ENCODE data around the gene ITGA2B. TPM values are rescaled to one million over a fixed set of nuclear protein-coding genes. Genes with fewer than 3 reads are reported as not detected.
"Not testable (repeated sequence)": the region's sequence is repeated elsewhere in the genome, so short reads cannot be mapped to it uniquely, and the experiment has no call there.

Gene ITGA2B
- total and polyA plus RNA-seq, 2 donors (not counting 1 experiment from before 2014, with no cell fraction given): 0.10 to 0.66 TPM

DNA sequence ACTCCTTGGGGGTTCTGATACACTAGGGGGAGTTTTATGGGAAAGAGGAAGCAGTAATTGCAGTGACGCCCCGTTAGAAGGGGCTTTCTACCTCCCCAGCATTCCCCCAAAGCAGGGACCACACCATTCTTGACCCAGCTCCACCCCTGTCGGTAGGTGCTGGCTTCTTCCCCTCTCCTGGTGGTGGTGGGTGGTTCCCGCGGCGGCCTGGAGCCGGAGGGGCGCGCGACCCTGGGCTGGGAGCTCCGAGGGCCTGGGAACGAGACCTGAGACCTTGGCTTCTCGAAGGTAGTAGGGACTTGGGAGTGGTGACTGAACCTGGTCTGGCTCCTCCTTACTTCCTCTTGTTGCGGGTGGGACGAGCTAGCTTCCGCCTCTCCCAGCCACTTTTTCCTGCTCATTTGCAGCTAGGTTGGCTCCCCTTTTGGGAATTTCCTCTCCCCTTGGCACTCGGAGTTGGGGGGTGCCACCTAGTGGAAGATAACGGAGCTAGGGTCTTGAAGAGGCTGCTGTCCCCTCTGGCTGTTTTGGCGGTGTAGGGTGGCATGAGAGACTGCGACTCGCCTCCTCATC lies 43.9 kb downstream of the ITGA2B start:
- peak; percentile 51 to 58 for DNase-seq (ENCODE audit: low read depth in 2 of 2)
- H3K9me3 ChIP-seq (ENCODE audit: control insufficient read depth, insufficient read depth, low read depth, low read length): no peaks in the 10 kb centered on the region
- H4K20me1 ChIP-seq (ENCODE audit: control insufficient read depth, extremely low read depth, insufficient read depth, low read length): no peaks in the 10 kb centered on the region
- TF ChIP-seq, protein P1, sequence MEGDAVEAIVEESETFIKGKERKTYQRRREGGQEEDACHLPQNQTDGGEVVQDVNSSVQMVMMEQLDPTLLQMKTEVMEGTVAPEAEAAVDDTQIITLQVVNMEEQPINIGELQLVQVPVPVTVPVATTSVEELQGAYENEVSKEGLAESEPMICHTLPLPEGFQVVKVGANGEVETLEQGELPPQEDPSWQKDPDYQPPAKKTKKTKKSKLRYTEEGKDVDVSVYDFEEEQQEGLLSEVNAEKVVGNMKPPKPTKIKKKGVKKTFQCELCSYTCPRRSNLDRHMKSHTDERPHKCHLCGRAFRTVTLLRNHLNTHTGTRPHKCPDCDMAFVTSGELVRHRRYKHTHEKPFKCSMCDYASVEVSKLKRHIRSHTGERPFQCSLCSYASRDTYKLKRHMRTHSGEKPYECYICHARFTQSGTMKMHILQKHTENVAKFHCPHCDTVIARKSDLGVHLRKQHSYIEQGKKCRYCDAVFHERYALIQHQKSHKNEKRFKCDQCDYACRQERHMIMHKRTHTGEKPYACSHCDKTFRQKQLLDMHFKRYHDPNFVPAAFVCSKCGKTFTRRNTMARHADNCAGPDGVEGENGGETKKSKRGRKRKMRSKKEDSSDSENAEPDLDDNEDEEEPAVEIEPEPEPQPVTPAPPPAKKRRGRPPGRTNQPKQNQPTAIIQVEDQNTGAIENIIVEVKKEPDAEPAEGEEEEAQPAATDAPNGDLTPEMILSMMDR (conservative IDR thresholded peaks at IDR 0.05 in 1 of 2, IDR thresholded peaks at IDR 0.05 in 1 of 2; ENCODE audit: low read depth in 1 of 2, low read length in 2 of 2): peak; percentile 39 to 45
- TF ChIP-seq EZH2 (IDR thresholded peaks at IDR 0.05; ENCODE audit: low read length, missing control alignments): no peak
- peak overlapping the region; percentile 65 for H2AFZ ChIP-seq (ENCODE audit: low read length)
- H3K27me3 ChIP-seq (ENCODE audit: control insufficient read depth, insufficient read depth, low read length): no peaks in the 10 kb centered on the region
- H3K4me2 ChIP-seq (ENCODE audit: extremely low read depth, insufficient read depth, low read length): peak overlapping the region; percentile 94
- peak overlapping the region; percentile 64 for H3K27ac ChIP-seq (ENCODE audit: insufficient read depth, low read length)
- H3K79me2 ChIP-seq (ENCODE audit: control insufficient read depth, insufficient read depth, low read length): peaks cover 7% of the 10 kb centered on the region
- H3K36me3 ChIP-seq (ENCODE audit: control insufficient read depth, insufficient read depth, low read length): peaks cover 3% of the 10 kb centered on the region
- peak overlapping the region; percentile 77 for H3K9ac ChIP-seq (ENCODE audit: insufficient read depth, low read length)
- H3K4me1 ChIP-seq (ENCODE audit: control insufficient read depth, extremely low read depth, insufficient read depth, low read length): no peaks in the 10 kb centered on the region
- H3K4me3 ChIP-seq (replicated peaks in 1 of 4; ENCODE audit: control extremely low read depth in 1 of 4, insufficient read depth in 1 of 4, low read depth in 3 of 4, low read length in 4 of 4): peak overlapping the region; percentile 96 to 98 (median 97)

DNA sequence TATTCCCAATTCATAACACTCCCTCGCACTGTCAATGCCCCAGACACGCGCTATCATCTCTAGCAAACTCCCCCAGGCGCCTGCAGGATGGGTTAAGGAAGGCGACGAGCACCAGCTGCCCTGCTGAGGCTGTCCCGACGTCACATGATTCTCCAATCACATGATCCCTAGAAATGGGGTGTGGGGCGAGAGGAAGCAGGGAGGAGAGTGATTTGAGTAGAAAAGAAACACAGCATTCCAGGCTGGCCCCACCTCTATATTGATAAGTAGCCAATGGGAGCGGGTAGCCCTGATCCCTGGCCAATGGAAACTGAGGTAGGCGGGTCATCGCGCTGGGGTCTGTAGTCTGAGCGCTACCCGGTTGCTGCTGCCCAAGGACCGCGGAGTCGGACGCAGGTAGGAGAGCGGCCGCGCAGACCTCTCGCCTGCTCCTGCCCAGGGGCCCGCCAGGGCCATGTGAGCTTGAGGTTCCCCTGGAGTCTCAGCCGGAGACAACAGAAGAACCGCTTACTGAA lies 44.5 kb downstream of the ITGA2B start, which contains the start of gene GRN:
Gene GRN, plus strand, starts transcription at position 364 of the 515 bp plus-strand sequence. CDS start 3,863 bp downstream, outside the sequence.
- no peak for TF ChIP-seq EZH2 (IDR thresholded peaks at IDR 0.05; ENCODE audit: low read length, missing control alignments)
- TF ChIP-seq, protein P1 (conservative IDR thresholded peaks at IDR 0.05 in 1 of 2, IDR thresholded peaks at IDR 0.05 in 1 of 2; ENCODE audit: low read depth in 1 of 2, low read length in 2 of 2): peak in 1 of 2 donors; percentile 1
- H3K4me3 ChIP-seq (replicated peaks in 1 of 4; ENCODE audit: control extremely low read depth in 1 of 4, insufficient read depth in 1 of 4, low read depth in 3 of 4, low read length in 4 of 4): peak within 1 kb of the TSS; percentile 96 to 98 (median 97)
- H3K79me2 ChIP-seq (ENCODE audit: control insufficient read depth, insufficient read depth, low read length): peaks cover 7% of the 10 kb centered on the region
- DNase-seq (ENCODE audit: low read depth in 2 of 2): peak; percentile 99 to 100
- peak within 1 kb of the TSS; percentile 65 for H2AFZ ChIP-seq (ENCODE audit: low read length)
- H4K20me1 ChIP-seq (ENCODE audit: control insufficient read depth, extremely low read depth, insufficient read depth, low read length): no peaks in the 10 kb centered on the region
- H3K9me3 ChIP-seq (ENCODE audit: control insufficient read depth, insufficient read depth, low read depth, low read length): no peaks in the 10 kb centered on the region
- peak within 1 kb of the TSS; percentile 64 for H3K27ac ChIP-seq (ENCODE audit: insufficient read depth, low read length)
- H3K36me3 ChIP-seq (ENCODE audit: control insufficient read depth, insufficient read depth, low read length): peaks cover 3% of the 10 kb centered on the region
- H3K4me2 ChIP-seq (ENCODE audit: extremely low read depth, insufficient read depth, low read length): peak within 1 kb of the TSS; percentile 94
- peak within 1 kb of the TSS; percentile 77 for H3K9ac ChIP-seq (ENCODE audit: insufficient read depth, low read length)
- no peaks in the 10 kb centered on the region for H3K4me1 ChIP-seq (ENCODE audit: control insufficient read depth, extremely low read depth, insufficient read depth, low read length)
- no peaks in the 10 kb centered on the region for H3K27me3 ChIP-seq (ENCODE audit: control insufficient read depth, insufficient read depth, low read length)

DNA sequence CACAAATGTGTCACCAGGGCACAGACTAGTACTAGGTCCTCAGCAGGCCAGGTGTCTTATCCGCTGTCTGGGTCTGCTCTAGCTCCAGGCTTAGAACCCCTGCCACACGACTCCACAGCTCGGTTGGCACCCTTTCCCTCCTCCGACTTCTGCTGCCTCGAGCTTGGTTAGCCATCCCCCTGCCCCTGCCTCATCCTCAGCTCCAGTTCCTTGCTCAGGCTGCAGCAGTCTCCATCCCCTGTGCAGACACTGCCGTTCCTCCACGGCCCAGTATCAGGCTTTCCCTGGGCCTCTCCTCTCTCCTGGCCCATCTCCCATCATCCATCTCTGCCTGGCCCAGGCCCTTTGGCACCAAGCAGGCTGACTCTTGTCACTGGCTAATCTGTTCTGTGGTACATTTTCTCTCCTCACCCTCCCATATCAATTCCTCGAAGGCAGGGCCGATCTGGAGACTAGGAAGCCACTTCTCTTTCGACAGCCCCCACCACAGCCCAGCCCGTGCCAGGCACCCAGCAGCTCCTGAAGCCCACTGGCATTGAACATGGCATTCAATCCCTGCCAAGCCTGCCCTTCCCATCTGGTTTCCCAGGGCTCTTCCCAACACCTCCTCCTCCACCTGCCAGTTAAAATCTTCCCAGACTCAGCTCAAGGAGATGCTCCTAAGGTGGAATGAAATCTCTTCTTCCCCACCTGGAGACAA lies 45.8 kb downstream of the ITGA2B start:
- Histone ChIP-seq H2AFZ (ENCODE audit: low read length) (no peak overlapping the region), H3K36me3 (ENCODE audit: control insufficient read depth, insufficient read depth, low read length) (no peaks in the 10 kb centered on the region), H3K27me3 (ENCODE audit: control insufficient read depth, insufficient read depth, low read length) (no peaks in the 10 kb centered on the region), H3K9me3 (ENCODE audit: control insufficient read depth, insufficient read depth, low read depth, low read length) (no peaks in the 10 kb centered on the region), H3K79me2 (ENCODE audit: control insufficient read depth, insufficient read depth, low read length) (peaks cover 7% of the 10 kb centered on the region), H3K27ac (ENCODE audit: insufficient read depth, low read length) (no peak overlapping the region), H3K9ac (ENCODE audit: insufficient read depth, low read length) (no peak overlapping the region), H3K4me3 (replicated peaks in 1 of 4; ENCODE audit: control extremely low read depth in 1 of 4, insufficient read depth in 1 of 4, low read depth in 3 of 4, low read length in 4 of 4) (no peak overlapping the region), H3K4me2 (ENCODE audit: extremely low read depth, insufficient read depth, low read length) (no peak overlapping the region), H4K20me1 (ENCODE audit: control insufficient read depth, extremely low read depth, insufficient read depth, low read length) (no peaks in the 10 kb centered on the region), H3K4me1 (ENCODE audit: control insufficient read depth, extremely low read depth, insufficient read depth, low read length) (no peaks in the 10 kb centered on the region)
- TF ChIP-seq, protein P1 (conservative IDR thresholded peaks at IDR 0.05 in 1 of 2, IDR thresholded peaks at IDR 0.05 in 1 of 2; ENCODE audit: low read depth in 1 of 2, low read length in 2 of 2): no peak
- no peak for TF ChIP-seq EZH2 (IDR thresholded peaks at IDR 0.05; ENCODE audit: low read length, missing control alignments)
- no peak for DNase-seq (ENCODE audit: low read depth in 2 of 2)

DNA sequence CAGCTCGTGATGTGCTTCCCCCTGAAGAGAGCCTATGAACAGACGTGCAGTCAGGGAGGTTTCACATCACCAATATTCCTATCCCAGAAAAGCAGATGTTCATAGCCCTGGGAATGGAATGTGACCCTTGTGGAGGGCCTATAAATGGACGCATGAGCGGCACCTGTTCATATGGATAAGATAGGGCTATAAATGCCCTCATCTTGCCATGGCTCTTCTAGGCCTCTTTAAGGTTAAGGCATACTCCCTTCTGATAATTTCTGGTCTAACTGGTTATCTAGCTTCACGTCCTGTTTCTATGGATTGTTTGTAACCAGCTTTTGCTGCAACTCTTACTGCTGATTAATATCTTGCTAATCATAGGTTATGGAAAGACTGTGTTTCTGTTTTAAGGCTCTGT lies 48.9 kb downstream of the ITGA2B start:
- not testable (repeated sequence) for H3K79me2 ChIP-seq (ENCODE audit: control insufficient read depth, insufficient read depth, low read length); H3K4me3 ChIP-seq (replicated peaks in 1 of 4; ENCODE audit: control extremely low read depth in 1 of 4, insufficient read depth in 1 of 4, low read depth in 3 of 4, low read length in 4 of 4); H3K9ac ChIP-seq (ENCODE audit: insufficient read depth, low read length); H3K4me1 ChIP-seq (ENCODE audit: control insufficient read depth, extremely low read depth, insufficient read depth, low read length); H3K9me3 ChIP-seq (ENCODE audit: control insufficient read depth, insufficient read depth, low read depth, low read length); H3K27ac ChIP-seq (ENCODE audit: insufficient read depth, low read length); H4K20me1 ChIP-seq (ENCODE audit: control insufficient read depth, extremely low read depth, insufficient read depth, low read length); H2AFZ ChIP-seq (ENCODE audit: low read length); DNase-seq (ENCODE audit: low read depth in 2 of 2); H3K4me2 ChIP-seq (ENCODE audit: extremely low read depth, insufficient read depth, low read length); H3K27me3 ChIP-seq (ENCODE audit: control insufficient read depth, insufficient read depth, low read length); H3K36me3 ChIP-seq (ENCODE audit: control insufficient read depth, insufficient read depth, low read length)
